Keratinocyte (primary cell): ENCODE results near the gene ARHGAP8. TPM values are rescaled to one million over a fixed set of nuclear protein-coding genes. Genes with fewer than 3 reads are reported as not detected.

Experiments used
- DNase-seq: peaks from one replicate; pipeline ENCODE4 v3.0.0-alpha.2; 2011; ENCODE audit warnings: low read depth, missing footprints, low spot score
- FAIRE-seq: peaks from 2 replicates; lab custom pipeline; 2011; peaks lifted over from hg19 to GRCh38; lab: Jason Lieb, UNC
- H2AFZ ChIP-seq: 2 replicates; pipeline ENCODE4 v1.6.0; 2012; ENCODE audit warnings: low read length, control low read depth, inconsistent platforms; ENCODE audit not compliant: control insufficient read depth
- H3K27ac ChIP-seq: 2 replicates; pipeline ENCODE4 v1.5.1; 2011; ENCODE audit warnings: low read length; ENCODE audit not compliant: control insufficient read depth, insufficient read depth
- H3K27me3 ChIP-seq: 3 replicates; pipeline ENCODE4 v1.6.0; 2011; ENCODE audit warnings: low read length; ENCODE audit not compliant: control insufficient read depth, insufficient read depth; ENCODE audit errors: extremely low read depth
- H3K36me3 ChIP-seq, 2 experiments: 2 replicates in 1 of 2; 3 replicates in 1 of 2; pipeline ENCODE4 v1.5.1; 2011; ENCODE audit warnings: low read length in 2 of 2, mild to moderate bottlenecking in 1 of 2; ENCODE audit not compliant: control insufficient read depth in 2 of 2, insufficient read depth in 2 of 2; ENCODE audit errors: extremely low read depth in 1 of 2
- H3K4me1 ChIP-seq: 3 replicates; pipeline ENCODE4 v1.5.1; 2011; ENCODE audit warnings: low read length; ENCODE audit not compliant: control insufficient read depth, insufficient read depth; ENCODE audit errors: extremely low read depth
- H3K4me2 ChIP-seq: 3 replicates; pipeline ENCODE4 v1.6.0; 2011; ENCODE audit warnings: low read depth, low read length; ENCODE audit not compliant: control insufficient read depth, insufficient read depth; ENCODE audit errors: extremely low read depth
- H3K4me3 ChIP-seq, 3 experiments: fragments of 200-600 bp in 1 of 3; sonication (generic) in 1 of 3; 2 replicates in 2 of 3; 3 replicates in 1 of 3; pipeline ENCODE4 v1.5.1; 2011 to 2016; ENCODE audit warnings: low read length in 3 of 3, mild to moderate bottlenecking in 3 of 3, control low read depth in 2 of 3, inconsistent platforms in 1 of 3, low read depth in 1 of 3, mixed read lengths in 1 of 3, mixed run types in 1 of 3, moderate library complexity in 1 of 3; ENCODE audit not compliant: control insufficient read depth in 2 of 3, insufficient read depth in 2 of 3; ENCODE audit errors: extremely low read depth in 1 of 3
- H3K79me2 ChIP-seq: 2 replicates; pipeline ENCODE4 v1.6.0; 2012; ENCODE audit warnings: low read length; ENCODE audit not compliant: control insufficient read depth, insufficient read depth
- H3K9ac ChIP-seq: 3 replicates; pipeline ENCODE4 v1.6.0; 2011; ENCODE audit warnings: low read length; ENCODE audit not compliant: control insufficient read depth, insufficient read depth; ENCODE audit errors: extremely low read depth
- H3K9me1 ChIP-seq: 3 replicates; pipeline ENCODE4 v1.6.0; 2011; ENCODE audit warnings: low read length; ENCODE audit not compliant: control insufficient read depth, insufficient read depth; ENCODE audit errors: extremely low read depth
- H3K9me3 ChIP-seq: 2 replicates; pipeline ENCODE4 v1.5.1; 2012; ENCODE audit warnings: low read depth, low read length; ENCODE audit not compliant: control insufficient read depth
- H4K20me1 ChIP-seq: 3 replicates; pipeline ENCODE4 v1.6.0; 2011; ENCODE audit warnings: low read length; ENCODE audit not compliant: control insufficient read depth, insufficient read depth; ENCODE audit errors: extremely low read depth
- EZH2 ChIP-seq: IDR thresholded peaks from one replicate; pipeline ENCODE4 v1.6.1; 2012; ENCODE audit warnings: inconsistent platforms, mild to moderate bottlenecking, low read length, moderate library complexity
- dilution Hi-C: fragments of 300-500 bp; cut with MboI; formaldehyde crosslinking; loops from one replicate; pipeline ENCODE4 v1.7.0; 2020; ENCODE audit warnings: low sequenced_read_pairs; ENCODE audit not compliant: extremely low pct_ligation_motif_present
- polyA plus RNA-seq, 5 experiments: library from polyadenylated mRNA; depleted of rRNA in 3 of 5; stranded (reverse) in 3 of 5; stranded (forward) in 1 of 5; unstranded in 1 of 5; fragments of >200 nt; gene quantifications; 1 replicate in 1 of 5; 2 replicates in 3 of 5; 3 replicates in 1 of 5; pipeline versions ENCODE4 v1.2.1 to v1.2.3, GENCODE V29; 2011 to 2012; ENCODE audit warnings: missing spikeins in 2 of 5, low read depth in 1 of 5, low replicate concordance in 1 of 5
- TF ChIP-seq, protein P1 (sequence below), 3 experiments: IDR thresholded peaks in 1 of 3; conservative IDR thresholded peaks in 1 of 3; optimal IDR thresholded peaks in 1 of 3; 2 replicates in 2 of 3; 3 replicates in 1 of 3; pipeline versions ENCODE3 to v1.5.1; 2011; ENCODE audit warnings: low read length in 3 of 3, mild to moderate bottlenecking in 3 of 3, moderate library complexity in 2 of 3, control low read depth in 1 of 3, inconsistent platforms in 1 of 3; ENCODE audit not compliant: insufficient read depth in 2 of 3; ENCODE audit errors: extremely low read depth in 1 of 3

ARHGAP8 gene
- polyA plus RNA-seq, 1 donor (not counting 4 experiments of a cell fraction or from before 2014, with no cell fraction given) = 21.3 TPM

DNA sequence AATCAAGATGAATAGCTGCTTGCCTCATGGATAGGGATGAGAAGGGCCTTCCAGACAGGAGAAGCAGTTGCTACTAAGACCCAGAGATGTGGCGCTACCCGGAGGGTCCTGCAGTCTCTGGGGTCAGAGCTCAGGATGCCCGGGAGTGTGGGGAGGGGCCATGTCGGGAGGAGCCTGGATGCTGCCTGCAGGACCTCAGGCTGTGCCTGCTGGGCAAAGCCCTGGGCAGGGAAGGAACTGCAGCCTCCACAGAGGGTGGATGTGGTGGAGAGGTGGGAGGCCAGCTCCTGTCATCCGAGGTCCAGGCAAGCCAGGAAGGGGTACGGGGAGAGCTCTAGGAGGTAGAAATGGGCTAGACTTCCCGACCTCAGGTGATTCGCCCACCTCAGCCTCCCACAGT is 39.4 kb upstream of the ARHGAP8 start:
- Histone ChIP-seq H3K36me3 (peaks cover 4 to 8% of the 10 kb centered on the region in 2 experiments), H3K9ac (no peak overlapping the region), H3K27me3 (no peaks in the 10 kb centered on the region), H3K4me3 (no peak overlapping the region), H3K4me1 (peaks cover 13% of the 10 kb centered on the region), H3K4me2 (no peak overlapping the region), H3K9me3 (no peaks in the 10 kb centered on the region), H3K79me2 (peaks cover 14% of the 10 kb centered on the region), H3K9me1 (no peaks in the 10 kb centered on the region), H3K27ac (no peak overlapping the region), H4K20me1 (peaks cover 9% of the 10 kb centered on the region), H2AFZ (no peak overlapping the region)
- DNase-seq (no peak), FAIRE-seq (no peak)
- TF ChIP-seq, protein P1, sequence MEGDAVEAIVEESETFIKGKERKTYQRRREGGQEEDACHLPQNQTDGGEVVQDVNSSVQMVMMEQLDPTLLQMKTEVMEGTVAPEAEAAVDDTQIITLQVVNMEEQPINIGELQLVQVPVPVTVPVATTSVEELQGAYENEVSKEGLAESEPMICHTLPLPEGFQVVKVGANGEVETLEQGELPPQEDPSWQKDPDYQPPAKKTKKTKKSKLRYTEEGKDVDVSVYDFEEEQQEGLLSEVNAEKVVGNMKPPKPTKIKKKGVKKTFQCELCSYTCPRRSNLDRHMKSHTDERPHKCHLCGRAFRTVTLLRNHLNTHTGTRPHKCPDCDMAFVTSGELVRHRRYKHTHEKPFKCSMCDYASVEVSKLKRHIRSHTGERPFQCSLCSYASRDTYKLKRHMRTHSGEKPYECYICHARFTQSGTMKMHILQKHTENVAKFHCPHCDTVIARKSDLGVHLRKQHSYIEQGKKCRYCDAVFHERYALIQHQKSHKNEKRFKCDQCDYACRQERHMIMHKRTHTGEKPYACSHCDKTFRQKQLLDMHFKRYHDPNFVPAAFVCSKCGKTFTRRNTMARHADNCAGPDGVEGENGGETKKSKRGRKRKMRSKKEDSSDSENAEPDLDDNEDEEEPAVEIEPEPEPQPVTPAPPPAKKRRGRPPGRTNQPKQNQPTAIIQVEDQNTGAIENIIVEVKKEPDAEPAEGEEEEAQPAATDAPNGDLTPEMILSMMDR (optimal IDR thresholded peaks at IDR 0.05 in 1 of 3, IDR thresholded peaks at IDR 0.05 in 1 of 3, conservative IDR thresholded peaks at IDR 0.05 in 1 of 3; ENCODE audit: extremely low read depth in 1 of 3, insufficient read depth in 2 of 3, low read length in 3 of 3) = no peak
- TF ChIP-seq EZH2 = no peak
- dilution Hi-C loops = no loop called here

DNA sequence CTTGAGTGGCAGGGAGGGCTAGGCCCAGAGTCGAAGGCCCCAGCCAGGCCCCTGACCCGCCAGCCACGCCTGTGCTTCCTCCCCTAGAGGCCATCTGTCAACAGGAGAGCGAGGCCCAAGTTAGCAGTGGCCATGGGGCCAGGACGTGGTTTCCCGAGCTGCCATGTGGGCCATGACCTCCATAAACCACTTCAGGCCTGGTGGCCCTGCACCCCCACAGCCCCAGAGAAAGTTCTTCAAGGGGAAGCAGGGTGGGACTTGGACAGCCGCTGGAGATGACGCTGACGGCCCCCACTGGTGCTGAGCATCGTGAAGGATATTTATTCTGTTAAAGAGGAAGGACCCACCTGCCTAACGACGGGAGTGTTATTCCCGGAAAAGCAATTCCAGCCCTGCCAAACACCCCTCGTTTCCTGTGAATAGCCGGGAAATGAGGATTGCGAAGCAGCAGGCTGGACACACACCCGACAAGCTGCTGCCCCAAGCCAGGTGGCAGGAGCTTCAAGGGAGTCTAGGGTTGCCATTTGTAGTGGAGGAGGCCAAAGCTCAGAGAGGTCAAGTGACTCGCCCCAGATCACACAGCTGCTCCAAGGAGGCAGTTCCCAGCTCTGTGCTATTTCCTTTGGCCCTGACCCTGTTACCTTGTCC is 37.5 kb upstream of the ARHGAP8 start:
- Histone ChIP-seq H3K4me2 (no peak overlapping the region), H4K20me1 (peaks cover 9% of the 10 kb centered on the region), H3K9me1 (no peaks in the 10 kb centered on the region), H3K79me2 (peaks cover 7% of the 10 kb centered on the region), H3K9me3 (no peaks in the 10 kb centered on the region), H3K4me1 (peaks cover 9% of the 10 kb centered on the region), H3K36me3 (peaks cover 9 to 11% of the 10 kb centered on the region in 2 experiments), H2AFZ (no peak overlapping the region), H3K9ac (no peak overlapping the region), H3K27me3 (no peaks in the 10 kb centered on the region), H3K27ac (no peak overlapping the region), H3K4me3 (no peak overlapping the region)
- DNase-seq = no peak
- no peak for FAIRE-seq
- dilution Hi-C loops = no loop called here
- TF ChIP-seq, protein P1 (optimal IDR thresholded peaks at IDR 0.05 in 1 of 3, IDR thresholded peaks at IDR 0.05 in 1 of 3, conservative IDR thresholded peaks at IDR 0.05 in 1 of 3; ENCODE audit: extremely low read depth in 1 of 3, insufficient read depth in 2 of 3, low read length in 3 of 3) = no peak
- no peak for TF ChIP-seq EZH2
